Stimulated activated naive CD4-positive, alpha-beta T cell treated with Interleukin-2 at 50 U/mL for 16 hours (primary cell): Measurements from ENCODE around the gene PUM1.

ENCODE experiments used
- DNase-seq: peaks from one replicate; lab custom pipeline; 2025; lab: John Stamatoyannopoulos, UW

PUM1 gene

GRCh38 chr1:30892671-30893073, 172.8 kb downstream of the PUM1 start:
- DNase-seq = no peak

- DNase-seq = no peak
Measured at GRCh38 chr1:30891227-30891552, 174.3 kb downstream of the PUM1 start.

GRCh38 chr1:30890502-30891226, 174.9 kb downstream of the PUM1 start:
- DNase-seq = no peak

DNA sequence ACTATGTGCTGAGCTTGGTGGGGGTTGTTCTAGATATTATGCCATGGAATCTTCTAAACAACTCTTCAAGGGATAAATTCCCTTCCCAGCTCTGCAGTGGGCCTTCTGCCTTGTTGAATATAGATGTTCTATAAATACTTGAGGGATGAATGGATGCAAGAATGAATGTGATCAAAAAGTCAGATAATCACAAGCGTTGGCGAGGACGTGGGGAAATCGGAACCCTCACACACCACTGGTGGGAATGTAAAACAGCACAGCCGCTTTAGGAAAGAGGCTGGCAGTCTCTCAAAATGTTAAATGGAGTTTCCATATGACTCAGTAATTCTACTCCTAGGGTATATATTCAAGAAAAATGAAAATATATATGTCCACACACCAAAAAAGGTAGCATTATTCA, 176.0 kb downstream of the PUM1 start:
- DNase-seq = no peak

DNA sequence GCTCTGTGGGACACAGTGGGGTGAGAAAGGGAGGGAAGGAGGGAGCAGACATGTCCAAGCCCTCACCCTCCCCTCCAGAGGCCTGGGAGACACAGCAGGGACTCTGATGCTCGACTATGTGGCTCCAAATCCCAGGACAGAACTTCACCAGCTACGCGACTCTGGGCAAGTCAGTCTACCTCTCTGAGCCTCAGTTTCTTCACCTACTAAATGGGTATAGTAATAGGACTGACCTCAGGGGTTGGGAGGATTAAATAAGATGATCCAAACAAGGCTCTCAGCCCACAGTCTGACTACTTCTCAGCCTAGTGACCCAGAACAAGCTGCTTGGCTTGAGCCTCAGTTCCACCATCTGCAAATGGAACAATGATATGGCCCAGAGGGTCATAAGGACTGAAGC, 176.5 kb downstream of the PUM1 start:
- no peak for DNase-seq

GRCh38 chr1:30888391-30888790, 177.1 kb downstream of the PUM1 start:
- DNase-seq = no peak

DNA sequence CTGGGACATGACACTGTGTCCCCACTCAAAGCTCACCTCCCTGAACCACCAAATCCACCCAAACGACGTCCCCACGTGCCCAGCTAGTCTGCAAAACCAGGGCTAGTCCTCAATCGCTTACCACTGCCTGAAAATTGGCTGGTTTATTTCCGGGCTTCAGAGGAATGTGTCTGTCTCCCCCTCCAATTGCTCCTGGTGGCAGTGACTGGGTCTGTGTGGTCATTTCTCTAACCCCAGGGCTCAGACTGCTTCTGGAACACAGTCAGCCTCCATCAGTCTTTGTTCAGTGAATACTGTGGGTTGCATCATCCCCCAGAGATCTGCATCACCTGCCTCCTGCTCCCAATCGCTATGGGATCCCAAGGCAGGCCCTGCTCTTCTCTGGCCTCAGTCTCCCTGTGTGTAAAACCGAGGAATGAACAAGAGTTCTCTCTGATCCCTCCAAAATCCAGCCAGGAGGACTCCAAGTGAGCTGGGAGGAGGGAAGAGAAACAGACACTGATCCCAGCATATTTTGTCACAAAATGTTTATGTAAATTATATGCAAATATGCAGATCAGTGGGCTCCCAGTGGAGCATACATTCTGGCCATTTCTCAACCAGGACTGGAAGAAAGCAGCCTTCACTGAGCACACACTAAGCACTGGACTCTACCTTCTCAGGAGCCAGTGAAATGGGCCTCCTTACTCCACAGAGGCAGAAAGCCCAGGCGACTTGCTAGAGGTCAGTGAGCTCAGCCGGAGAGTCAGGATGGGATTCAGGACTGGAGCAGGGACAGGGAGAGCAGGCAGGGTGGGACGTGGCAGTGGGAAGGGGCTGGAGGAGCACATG, 177.8 kb downstream of the PUM1 start:
- DNase-seq = no peak

DNA sequence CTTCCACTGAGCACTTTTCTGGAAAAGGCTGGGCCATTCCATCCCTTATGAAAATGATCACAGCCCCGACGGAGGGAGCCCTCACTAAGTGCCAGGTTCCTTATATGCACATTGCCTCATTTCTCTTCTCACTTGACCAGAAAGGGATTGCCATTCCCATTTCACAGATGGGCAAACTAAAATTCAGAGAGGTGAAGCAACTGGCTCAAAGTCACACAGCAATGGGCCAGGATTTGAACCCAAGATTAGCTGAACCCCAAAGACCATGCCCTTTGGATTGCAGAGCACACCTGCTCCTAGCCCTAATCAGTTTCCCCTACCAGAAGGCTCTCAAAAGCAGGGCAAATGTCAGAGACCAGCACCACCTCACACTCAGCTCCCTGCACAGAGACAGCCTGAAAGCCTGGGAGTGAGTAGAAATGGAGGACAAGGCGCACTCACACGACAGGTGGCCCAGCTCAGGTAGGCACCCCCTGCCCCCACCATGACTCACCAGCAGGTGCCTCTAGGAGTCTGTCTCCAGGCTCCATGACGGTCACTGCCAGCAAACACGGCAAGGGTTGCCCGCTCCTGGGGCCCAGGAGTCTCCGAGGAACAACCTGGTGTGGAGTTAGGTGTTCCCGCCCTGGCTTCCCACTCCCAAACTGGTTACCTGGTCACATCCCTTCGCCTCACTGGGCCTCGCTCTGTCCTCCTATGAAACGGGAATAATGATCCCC, 178.6 kb downstream of the PUM1 start:
- no peak for DNase-seq

GRCh38 chr1:30885570-30886522, 179.7 kb downstream of the PUM1 start:
- no peak for DNase-seq

DNA sequence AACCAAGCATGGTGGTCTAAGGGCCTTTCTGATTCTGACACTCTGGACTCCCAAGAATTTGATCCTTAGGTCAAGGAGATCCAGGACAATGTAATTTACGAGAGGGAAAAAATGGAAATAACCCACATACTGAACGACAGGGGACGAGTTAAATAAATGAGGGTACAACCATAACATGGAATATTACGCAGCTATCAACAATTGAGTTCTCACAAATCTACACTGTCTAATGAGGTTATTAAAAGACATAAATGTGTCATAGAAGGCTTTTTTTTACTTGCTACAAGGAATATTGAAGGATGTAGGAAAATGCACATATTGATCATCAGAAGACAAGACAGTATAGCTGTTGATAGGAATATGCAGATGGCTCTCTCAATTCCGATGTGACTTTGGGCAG, 180.8 kb downstream of the PUM1 start:
- DNase-seq = no peak

GRCh38 chr1:30883389-30884172, 181.9 kb downstream of the PUM1 start:
- DNase-seq = no peak

- no peak for DNase-seq
Measured at GRCh38 chr1:30882678-30883388, 182.7 kb downstream of the PUM1 start.
